PFSK-1 (cell line): ENCODE measurements around the gene S100A3.

Experiments
- FOXP2 ChIP-seq: optimal IDR thresholded peaks from 2 replicates; pipeline ENCODE3; 2011; ENCODE audit warnings: borderline replicate concordance, control low read depth, inconsistent platforms; ENCODE audit not compliant: insufficient read depth; ENCODE audit errors: extremely low read length, extremely low read depth
- POLR2AphosphoS5 ChIP-seq: IDR thresholded peaks from 2 replicates; pipeline ENCODE4 v1.6.1; 2012; ENCODE audit warnings: low read depth, mild to moderate bottlenecking, control low read depth, low read length, moderate library complexity
- SIN3A ChIP-seq: IDR thresholded peaks from 2 replicates; pipeline ENCODE4 v1.6.1; 2012; ENCODE audit warnings: mild to moderate bottlenecking, low read length, moderate library complexity, borderline replicate concordance; ENCODE audit not compliant: insufficient read depth
- TAF1 ChIP-seq: IDR thresholded peaks from 2 replicates; pipeline ENCODE4 v1.6.1; 2012; ENCODE audit warnings: low read length, control low read depth, borderline replicate concordance; ENCODE audit not compliant: insufficient read depth
- TF ChIP-seq, protein P1 (sequence below), 2 experiments: IDR thresholded peaks; 2 replicates each; pipeline versions ENCODE4 v1.6.1 to v1.8.0; 2011 to 2012; ENCODE audit warnings: low read depth in 2 of 2, low read length in 2 of 2, control low read depth in 1 of 2, inconsistent platforms in 1 of 2, mild to moderate bottlenecking in 1 of 2, moderate library complexity in 1 of 2; ENCODE audit not compliant: insufficient read depth in 1 of 2

Gene S100A3

DNA sequence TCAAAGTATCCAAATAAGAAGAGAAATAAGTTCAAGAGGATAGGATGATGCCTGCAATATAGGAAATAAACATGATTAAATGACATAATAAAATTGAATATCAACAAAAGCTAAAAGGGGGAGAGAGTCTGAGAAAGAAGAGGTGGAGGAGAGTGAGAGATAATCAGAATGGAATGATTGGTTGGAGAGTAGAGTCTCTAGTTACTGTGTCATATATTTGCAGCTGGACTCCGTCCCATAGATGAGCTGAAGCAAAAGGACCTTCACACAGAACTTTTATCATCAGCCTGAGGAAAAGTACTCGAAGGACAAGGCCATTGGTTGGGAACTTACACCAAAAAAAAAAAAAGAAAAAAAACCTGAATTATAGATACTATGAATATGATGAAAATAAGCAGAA lies 39.4 kb upstream of the S100A3 start:
- TF ChIP-seq TAF1 (no peak), FOXP2 (no peak), SIN3A (no peak), POLR2AphosphoS5 (no peak)
- TF ChIP-seq, protein P1, sequence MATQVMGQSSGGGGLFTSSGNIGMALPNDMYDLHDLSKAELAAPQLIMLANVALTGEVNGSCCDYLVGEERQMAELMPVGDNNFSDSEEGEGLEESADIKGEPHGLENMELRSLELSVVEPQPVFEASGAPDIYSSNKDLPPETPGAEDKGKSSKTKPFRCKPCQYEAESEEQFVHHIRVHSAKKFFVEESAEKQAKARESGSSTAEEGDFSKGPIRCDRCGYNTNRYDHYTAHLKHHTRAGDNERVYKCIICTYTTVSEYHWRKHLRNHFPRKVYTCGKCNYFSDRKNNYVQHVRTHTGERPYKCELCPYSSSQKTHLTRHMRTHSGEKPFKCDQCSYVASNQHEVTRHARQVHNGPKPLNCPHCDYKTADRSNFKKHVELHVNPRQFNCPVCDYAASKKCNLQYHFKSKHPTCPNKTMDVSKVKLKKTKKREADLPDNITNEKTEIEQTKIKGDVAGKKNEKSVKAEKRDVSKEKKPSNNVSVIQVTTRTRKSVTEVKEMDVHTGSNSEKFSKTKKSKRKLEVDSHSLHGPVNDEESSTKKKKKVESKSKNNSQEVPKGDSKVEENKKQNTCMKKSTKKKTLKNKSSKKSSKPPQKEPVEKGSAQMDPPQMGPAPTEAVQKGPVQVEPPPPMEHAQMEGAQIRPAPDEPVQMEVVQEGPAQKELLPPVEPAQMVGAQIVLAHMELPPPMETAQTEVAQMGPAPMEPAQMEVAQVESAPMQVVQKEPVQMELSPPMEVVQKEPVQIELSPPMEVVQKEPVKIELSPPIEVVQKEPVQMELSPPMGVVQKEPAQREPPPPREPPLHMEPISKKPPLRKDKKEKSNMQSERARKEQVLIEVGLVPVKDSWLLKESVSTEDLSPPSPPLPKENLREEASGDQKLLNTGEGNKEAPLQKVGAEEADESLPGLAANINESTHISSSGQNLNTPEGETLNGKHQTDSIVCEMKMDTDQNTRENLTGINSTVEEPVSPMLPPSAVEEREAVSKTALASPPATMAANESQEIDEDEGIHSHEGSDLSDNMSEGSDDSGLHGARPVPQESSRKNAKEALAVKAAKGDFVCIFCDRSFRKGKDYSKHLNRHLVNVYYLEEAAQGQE (IDR thresholded peaks at IDR 0.05; ENCODE audit: insufficient read depth in 1 of 2, low read depth in 2 of 2, low read length in 2 of 2), result no peak

DNA sequence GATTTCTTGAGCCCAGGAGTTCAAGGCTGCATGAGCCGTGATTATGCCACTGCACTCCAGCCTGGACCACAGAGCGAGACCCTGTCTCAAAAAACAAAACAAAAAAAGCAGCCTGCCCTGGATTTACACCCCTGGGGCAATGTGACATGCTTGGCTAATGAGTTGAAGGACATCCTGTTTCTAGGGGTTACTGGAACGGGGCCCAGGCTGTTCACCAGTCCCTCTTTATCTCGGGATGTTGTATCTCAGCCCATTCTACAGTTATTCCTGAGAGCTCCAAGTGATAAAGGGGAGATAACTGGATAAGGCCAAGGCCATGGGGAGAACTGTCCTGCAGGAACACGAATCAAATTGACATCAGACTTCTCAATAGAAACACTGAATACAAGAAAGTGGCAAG lies 38.3 kb upstream of the S100A3 start:
- TF ChIP-seq TAF1, result no peak
- TF ChIP-seq, protein P1 (IDR thresholded peaks at IDR 0.05; ENCODE audit: insufficient read depth in 1 of 2, low read depth in 2 of 2, low read length in 2 of 2), result 0 out of 4 replicates have a peak, but pooled peaks of 1 of the 2 experiments have one; percentile 7

DNA sequence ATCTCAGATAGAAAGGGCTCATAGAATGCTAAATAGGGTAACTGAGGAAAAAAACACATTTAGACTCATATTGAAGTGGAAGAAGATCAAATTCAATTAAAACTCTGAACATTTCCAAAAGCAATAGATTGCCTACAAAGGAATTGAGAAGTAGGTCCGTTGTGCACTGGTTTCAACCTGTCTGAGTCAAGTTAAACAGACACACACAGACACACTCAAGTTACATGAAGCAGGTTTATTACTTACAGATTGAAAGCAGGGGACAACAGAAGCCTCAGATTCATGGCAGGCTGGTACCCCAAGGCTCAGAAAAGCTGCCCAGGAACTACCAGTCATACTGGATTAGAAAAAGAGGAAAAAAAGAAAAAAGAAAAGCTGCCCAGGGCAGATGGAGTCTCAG lies 37.3 kb upstream of the S100A3 start:
- TF ChIP-seq POLR2AphosphoS5 (no peak), FOXP2 (no peak), TAF1 (no peak), SIN3A (no peak)
- TF ChIP-seq, protein P1 (IDR thresholded peaks at IDR 0.05; ENCODE audit: insufficient read depth in 1 of 2, low read depth in 2 of 2, low read length in 2 of 2), result no peak

DNA sequence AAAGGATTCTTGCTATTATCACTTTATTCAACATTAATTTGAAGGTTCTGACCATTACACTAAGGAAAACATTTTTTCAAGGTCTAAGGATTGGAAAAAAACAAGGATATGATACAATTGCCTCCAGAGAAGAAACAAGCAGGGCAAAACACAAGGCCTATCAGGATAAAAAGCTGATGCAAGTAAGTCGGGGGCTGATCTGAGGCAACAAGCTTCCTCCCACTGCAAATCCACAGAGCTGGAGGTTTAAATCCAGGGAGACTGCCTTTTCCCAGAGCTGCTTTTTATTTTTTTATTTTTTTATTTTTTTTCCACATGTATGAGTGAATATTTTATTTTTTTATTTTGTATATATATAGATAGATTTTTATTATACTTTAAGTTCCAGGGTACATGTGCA lies 35.9 kb upstream of the S100A3 start:
- TF ChIP-seq SIN3A (no peak), FOXP2 (no peak), POLR2AphosphoS5 (no peak), TAF1 (no peak)
- TF ChIP-seq, protein P1 (IDR thresholded peaks at IDR 0.05; ENCODE audit: insufficient read depth in 1 of 2, low read depth in 2 of 2, low read length in 2 of 2), result no peak

DNA sequence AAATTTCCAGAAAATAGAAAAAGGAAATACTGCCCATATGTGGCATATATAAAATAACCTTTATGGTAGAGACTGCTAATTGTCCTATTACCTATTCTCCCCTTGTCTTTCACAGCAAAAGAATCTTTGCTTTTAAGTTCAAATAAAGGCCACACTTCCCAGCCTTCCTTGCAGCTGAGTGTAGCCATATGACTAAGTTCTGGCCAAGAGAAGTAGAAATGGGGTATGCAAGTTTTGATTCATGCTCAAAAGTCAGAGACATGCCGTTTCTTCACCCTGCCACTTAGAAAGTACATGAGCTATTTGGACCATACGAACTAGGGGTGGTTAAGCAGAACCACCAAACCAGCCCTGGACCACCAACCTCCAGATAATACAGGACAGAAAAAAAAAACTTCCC lies 34.9 kb upstream of the S100A3 start:
- TF ChIP-seq TAF1, result no peak
- TF ChIP-seq POLR2AphosphoS5, result no peak
- TF ChIP-seq SIN3A, result no peak
- TF ChIP-seq FOXP2, result no peak
- TF ChIP-seq, protein P1 (IDR thresholded peaks at IDR 0.05; ENCODE audit: insufficient read depth in 1 of 2, low read depth in 2 of 2, low read length in 2 of 2), result no peak
